AG09309 (cell line): ENCODE results near the gene DHDDS.

ENCODE experiments used
- DNase-seq: peaks from one replicate; pipeline ENCODE4 v3.0.0-alpha.2; 2010; ENCODE audit warnings: low read depth
- H3K4me3 ChIP-seq: 2 replicates; pipeline ENCODE4 v1.5.1; 2011; ENCODE audit warnings: mild to moderate bottlenecking, low read depth, low read length, moderate library complexity; ENCODE audit not compliant: control insufficient read depth
- CTCF ChIP-seq: IDR thresholded peaks from 2 replicates; pipeline ENCODE4 v1.5.1; 2011; ENCODE audit warnings: mild to moderate bottlenecking, low read depth, low read length, inconsistent platforms; ENCODE audit not compliant: insufficient read depth, control insufficient read depth; ENCODE audit errors: missing control alignments

Gene DHDDS

GRCh38 chr1:26476958-26477357 is 44.8 kb downstream of the DHDDS start:
- H3K4me3 ChIP-seq = no peak overlapping the region
- no peak for DNase-seq
- TF ChIP-seq CTCF = no peak

GRCh38 chr1:26477446-26478152 is 45.5 kb downstream of the DHDDS start:
- DNase-seq = no peak
- H3K4me3 ChIP-seq = no peak overlapping the region
- no peak for TF ChIP-seq CTCF

- TF ChIP-seq CTCF = no peak
- no peak overlapping the region for H3K4me3 ChIP-seq
- no peak for DNase-seq
These were observed 46.0 kb downstream of the DHDDS start for GRCh38 chr1:26478159-26478558.

- no peak for DNase-seq
- no peak for TF ChIP-seq CTCF
- no peak overlapping the region for H3K4me3 ChIP-seq
These were observed 46.9 kb downstream of the DHDDS start for GRCh38 chr1:26478988-26479387.

GRCh38 chr1:26482921-26483320 is 50.8 kb downstream of the DHDDS start:
- no peak for TF ChIP-seq CTCF
- no peak for DNase-seq
- H3K4me3 ChIP-seq = no peak overlapping the region

- no peak for TF ChIP-seq CTCF
- no peak overlapping the region for H3K4me3 ChIP-seq
- no peak for DNase-seq
These were observed 51.9 kb downstream of the DHDDS start for GRCh38 chr1:26483980-26484379.

GRCh38 chr1:26490155-26490554 is 58.0 kb downstream of the DHDDS start:
- no peak overlapping the region for H3K4me3 ChIP-seq
- TF ChIP-seq CTCF = no peak
- DNase-seq = no peak
